GF-D8 (cell line): Measurements from ENCODE around the gene TAS1R1.

Source experiments
- DNase-seq: peaks from one replicate; lab custom pipeline; 2025; lab: John Stamatoyannopoulos, UW

Gene TAS1R1

DNA sequence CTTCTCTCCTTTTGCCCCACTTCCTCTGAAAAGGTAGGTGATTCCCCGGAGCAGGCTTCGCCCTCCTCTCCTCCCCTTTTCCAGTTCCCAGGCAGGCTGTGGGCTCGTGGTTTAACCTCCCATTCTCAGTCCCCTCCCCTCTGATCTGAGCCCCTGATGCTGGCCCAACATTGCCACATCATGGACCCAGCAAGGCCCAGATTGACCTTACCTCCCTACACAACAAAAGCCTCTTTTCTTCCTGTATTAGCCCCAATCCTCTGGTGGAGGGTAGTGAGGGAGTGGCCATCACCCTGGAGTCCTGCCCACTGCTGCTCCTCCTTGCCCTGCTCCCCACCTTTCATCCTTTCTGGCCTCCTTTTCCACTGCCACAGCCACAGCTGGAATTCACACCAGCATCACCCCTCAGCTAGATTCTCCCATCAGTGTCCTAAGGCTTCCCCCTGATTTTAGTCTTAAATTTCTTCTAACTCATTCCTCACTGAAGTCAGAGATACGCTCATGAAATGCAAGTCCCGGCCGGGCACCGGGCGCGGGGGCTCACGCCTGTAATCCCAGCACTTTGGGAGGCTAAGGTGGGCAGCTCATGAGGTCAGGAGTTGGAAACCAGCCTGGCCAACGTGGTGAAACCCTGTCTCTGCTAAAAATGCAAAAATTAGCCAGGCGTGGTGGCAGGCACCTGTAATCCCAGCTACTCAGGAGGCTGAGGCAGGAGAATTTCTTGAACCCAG lies 17.7 kb downstream of the TAS1R1 start:
- DNase-seq: no peak

- DNase-seq: no peak
Measured at GRCh38 chr1:6574025-6574620, 19.0 kb downstream of the TAS1R1 start.

- DNase-seq: no peak
Measured at GRCh38 chr1:6574818-6575217, 19.7 kb downstream of the TAS1R1 start.

- DNase-seq: no peak
Measured at GRCh38 chr1:6577831-6578525, 22.9 kb downstream of the TAS1R1 start.

- DNase-seq: peak; percentile 27
Measured at GRCh38 chr1:6578624-6579373, 23.7 kb downstream of the TAS1R1 start.

- DNase-seq: peak; percentile 92
Measured at GRCh38 chr1:6579374-6580118, 24.4 kb downstream of the TAS1R1 start, which contains the start of gene ZBTB48. ZBTB48 (plus strand) TSS chr1:6579994; CDS start chr1:6580610, 616 bp downstream.

DNA sequence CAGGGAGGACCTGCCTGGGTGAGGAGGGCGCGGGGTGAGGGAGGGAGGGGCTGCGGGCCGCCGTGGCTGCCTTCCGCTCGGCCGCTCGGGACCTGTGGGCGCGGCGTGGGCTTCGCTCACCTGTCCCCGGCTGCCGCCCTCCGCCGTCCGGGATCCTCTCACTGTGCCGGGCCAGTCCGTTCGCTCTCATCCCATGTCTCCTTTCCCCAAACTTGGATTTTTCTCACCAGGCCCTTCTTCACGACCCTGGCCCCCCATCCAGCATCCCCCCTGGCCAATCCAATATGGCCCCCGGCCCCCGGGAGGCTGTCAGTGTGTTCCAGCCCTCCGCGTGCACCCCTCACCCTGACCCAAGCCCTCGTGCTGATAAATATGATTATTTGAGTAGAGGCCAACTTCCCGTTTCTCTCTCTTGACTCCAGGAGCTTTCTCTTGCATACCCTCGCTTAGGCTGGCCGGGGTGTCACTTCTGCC lies 25.0 kb downstream of the TAS1R1 start:
- no peak for DNase-seq

DNA sequence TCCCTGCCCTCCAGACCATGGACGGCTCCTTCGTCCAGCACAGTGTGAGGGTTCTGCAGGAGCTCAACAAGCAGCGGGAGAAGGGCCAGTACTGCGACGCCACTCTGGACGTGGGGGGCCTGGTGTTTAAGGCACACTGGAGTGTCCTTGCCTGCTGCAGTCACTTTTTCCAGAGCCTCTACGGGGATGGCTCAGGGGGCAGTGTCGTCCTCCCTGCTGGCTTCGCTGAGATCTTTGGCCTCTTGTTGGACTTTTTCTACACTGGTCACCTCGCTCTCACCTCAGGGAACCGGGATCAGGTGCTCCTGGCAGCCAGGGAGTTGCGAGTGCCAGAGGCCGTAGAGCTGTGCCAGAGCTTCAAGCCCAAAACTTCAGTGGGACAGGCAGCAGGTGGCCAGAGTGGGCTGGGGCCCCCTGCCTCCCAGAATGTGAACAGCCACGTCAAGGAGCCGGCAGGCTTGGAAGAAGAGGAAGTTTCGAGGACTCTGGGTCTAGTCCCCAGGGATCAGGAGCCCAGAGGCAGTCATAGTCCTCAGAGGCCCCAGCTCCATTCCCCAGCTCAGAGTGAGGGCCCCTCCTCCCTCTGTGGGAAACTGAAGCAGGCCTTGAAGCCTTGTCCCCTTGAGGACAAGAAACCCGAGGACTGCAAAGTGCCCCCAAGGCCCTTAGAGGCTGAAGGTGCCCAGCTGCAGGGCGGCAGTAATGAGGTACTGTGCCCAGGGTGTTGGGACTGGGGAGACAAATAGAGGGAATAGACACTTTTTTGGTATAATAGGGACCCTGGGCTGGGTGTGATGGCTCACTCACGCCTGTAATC lies 25.7 kb downstream of the TAS1R1 start:
- peak; percentile 74 for DNase-seq

- peak; percentile 78 for DNase-seq
Measured at GRCh38 chr1:6581561-6582305, 26.6 kb downstream of the TAS1R1 start.

DNA sequence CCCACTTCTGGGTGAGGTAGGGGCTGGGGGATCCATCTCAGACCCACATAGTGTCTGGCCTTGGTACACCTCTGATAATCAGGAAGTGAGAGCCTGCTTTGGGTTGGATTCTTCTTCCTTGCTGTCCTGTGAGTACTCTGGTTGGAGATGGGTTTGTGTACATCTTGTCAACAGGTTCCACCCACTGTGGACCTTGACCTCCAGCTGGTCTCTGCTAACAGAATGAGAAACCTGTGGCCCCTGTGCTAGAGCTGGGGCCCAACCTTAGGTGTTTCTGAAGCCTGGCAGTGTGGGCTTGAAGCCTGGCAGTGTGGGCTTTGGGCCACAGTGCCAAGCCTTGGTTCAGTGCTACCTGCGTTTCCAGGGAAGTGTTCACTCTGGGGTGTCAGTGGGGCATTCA lies 27.3 kb downstream of the TAS1R1 start:
- DNase-seq: no peak

- no peak for DNase-seq
Measured at GRCh38 chr1:6584126-6585080, 29.3 kb downstream of the TAS1R1 start.

- DNase-seq: no peak
Measured at GRCh38 chr1:6585081-6585722, 30.1 kb downstream of the TAS1R1 start.

GRCh38 chr1:6585841-6586240 lies 30.7 kb downstream of the TAS1R1 start:
- DNase-seq: no peak

DNA sequence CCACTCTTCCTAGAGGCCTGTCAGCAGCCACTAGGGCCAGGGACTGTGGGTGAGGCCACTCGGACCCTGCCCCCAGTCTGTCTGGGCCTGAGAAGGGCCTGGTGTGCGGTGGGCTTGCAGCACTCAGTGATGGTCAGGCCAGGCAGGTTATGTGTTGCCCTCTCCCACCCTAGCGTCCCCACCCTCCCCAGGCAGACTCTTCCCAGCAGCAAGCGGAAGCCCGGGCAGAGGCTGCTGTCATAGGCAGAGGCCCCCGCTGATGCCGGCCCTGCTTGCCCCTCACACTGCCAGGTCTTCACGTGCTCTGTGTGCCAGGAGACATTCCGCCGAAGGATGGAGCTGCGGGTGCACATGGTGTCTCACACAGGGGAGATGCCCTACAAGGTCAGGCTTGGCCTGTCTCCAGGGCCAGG lies 31.3 kb downstream of the TAS1R1 start:
- no peak for DNase-seq

- DNase-seq: no peak
Measured at GRCh38 chr1:6587261-6588005, 32.3 kb downstream of the TAS1R1 start.

- DNase-seq: no peak
Measured at GRCh38 chr1:6588128-6588892, 33.2 kb downstream of the TAS1R1 start.
